ENCODE data around the gene ETFA. TPM values are rescaled to one million over a fixed set of nuclear protein-coding genes. Genes with fewer than 3 reads are reported as not detected.

ETFA gene
- total RNA-seq, 1 experiment from 2014 or later, result 84.4 TPM

DNA sequence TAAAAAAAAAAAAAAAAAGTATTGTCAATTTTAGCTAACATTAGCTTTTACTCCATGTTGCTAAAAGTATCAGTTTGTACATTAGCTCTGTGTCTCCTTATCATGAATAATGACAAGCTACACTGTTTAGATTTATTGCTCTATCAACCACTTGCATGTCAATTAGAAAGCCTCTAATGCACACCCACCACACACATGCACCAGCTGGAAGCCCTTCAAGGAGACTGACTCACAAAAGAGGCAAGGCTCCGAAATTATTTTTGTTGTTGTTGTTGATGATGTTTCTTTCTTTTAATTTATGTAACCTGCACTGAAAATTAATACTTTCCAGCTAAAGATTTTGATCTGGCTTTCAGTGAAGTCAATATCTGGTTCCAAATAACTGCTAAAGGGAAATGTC is 71.5 kb downstream of the ETFA start:
- Mint-ChIP-seq H3K36me3 (peaks cover 5% of the 10 kb centered on the region), H3K27me3 (ENCODE audit: low read depth) (no peaks in the 10 kb centered on the region), H3K4me1 (peaks cover 6% of the 10 kb centered on the region), H3K4me3 (no peak overlapping the region), H3K27ac (no peak overlapping the region), H3K9me3 (no peaks in the 10 kb centered on the region)
- ChIA-PET POLR2A (no interaction called here), CTCF (interaction anchor here (1.0 kb wide), 1 partner anchor 94 kb away, joined by 3 read pairs; no protein-coding TSS in a partner anchor)
- TF ChIP-seq ZNF512 (CRISPR knock-in tag; IDR thresholded peaks at IDR 0.05; ENCODE audit: borderline replicate concordance) (no peak), TCF7 (CRISPR knock-in tag; IDR thresholded peaks at IDR 0.05; ENCODE audit: low read depth) (no peak), JAZF1 (CRISPR knock-in tag; IDR thresholded peaks at IDR 0.05) (no peak), NFATC4 (CRISPR knock-in tag; IDR thresholded peaks at IDR 0.05) (no peak), KAT7 (CRISPR knock-in tag; IDR thresholded peaks at IDR 0.05; ENCODE audit: borderline replicate concordance) (no peak)
- TF ChIP-seq, protein P1, sequence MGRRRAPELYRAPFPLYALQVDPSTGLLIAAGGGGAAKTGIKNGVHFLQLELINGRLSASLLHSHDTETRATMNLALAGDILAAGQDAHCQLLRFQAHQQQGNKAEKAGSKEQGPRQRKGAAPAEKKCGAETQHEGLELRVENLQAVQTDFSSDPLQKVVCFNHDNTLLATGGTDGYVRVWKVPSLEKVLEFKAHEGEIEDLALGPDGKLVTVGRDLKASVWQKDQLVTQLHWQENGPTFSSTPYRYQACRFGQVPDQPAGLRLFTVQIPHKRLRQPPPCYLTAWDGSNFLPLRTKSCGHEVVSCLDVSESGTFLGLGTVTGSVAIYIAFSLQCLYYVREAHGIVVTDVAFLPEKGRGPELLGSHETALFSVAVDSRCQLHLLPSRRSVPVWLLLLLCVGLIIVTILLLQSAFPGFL (CRISPR knock-in tag; IDR thresholded peaks at IDR 0.05; ENCODE audit: borderline replicate concordance), result no peak
- DNase-seq (ENCODE audit: low spot score) (no peak), ATAC-seq (no peak)

DNA sequence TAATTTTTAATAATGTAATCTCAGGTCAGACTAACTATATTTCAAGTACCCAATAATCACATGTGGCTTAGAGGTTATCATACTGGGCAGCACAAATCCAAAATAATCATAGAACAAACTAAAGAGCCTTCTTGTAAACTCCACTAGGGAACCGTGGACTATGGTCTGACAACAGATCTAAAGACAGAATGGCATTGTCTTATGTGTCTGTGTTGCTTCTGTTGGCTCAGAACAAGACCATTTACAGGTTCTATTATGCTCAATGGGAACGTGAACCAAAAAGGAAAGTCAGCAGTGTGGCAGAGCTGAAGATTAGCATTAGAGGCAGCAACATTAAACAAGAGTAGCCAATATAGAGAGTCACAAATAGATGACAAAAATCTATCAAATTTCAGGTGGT is 74.9 kb downstream of the ETFA start:
- H3K27ac Mint-ChIP-seq, result no peak overlapping the region
- no peak for DNase-seq (ENCODE audit: low spot score)
- ATAC-seq, result no peak
- no peak for TF ChIP-seq CREM (CRISPR knock-in tag; IDR thresholded peaks at IDR 0.05)
- TF ChIP-seq FOXJ3 (CRISPR knock-in tag; IDR thresholded peaks at IDR 0.05; ENCODE audit: borderline replicate concordance), result no peak
- no peak for TF ChIP-seq GTF2I (CRISPR knock-in tag; conservative IDR thresholded peaks at IDR 0.05)
- TF ChIP-seq ERG (CRISPR knock-in tag; IDR thresholded peaks at IDR 0.05), result no peak
- no peak for TF ChIP-seq PRRX2 (CRISPR knock-in tag; IDR thresholded peaks at IDR 0.05)
- TF ChIP-seq, protein P2, sequence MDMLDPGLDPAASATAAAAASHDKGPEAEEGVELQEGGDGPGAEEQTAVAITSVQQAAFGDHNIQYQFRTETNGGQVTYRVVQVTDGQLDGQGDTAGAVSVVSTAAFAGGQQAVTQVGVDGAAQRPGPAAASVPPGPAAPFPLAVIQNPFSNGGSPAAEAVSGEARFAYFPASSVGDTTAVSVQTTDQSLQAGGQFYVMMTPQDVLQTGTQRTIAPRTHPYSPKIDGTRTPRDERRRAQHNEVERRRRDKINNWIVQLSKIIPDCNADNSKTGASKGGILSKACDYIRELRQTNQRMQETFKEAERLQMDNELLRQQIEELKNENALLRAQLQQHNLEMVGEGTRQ (CRISPR knock-in tag; IDR thresholded peaks at IDR 0.05), result no peak
- TF ChIP-seq TEAD1 (CRISPR knock-in tag; IDR thresholded peaks at IDR 0.05), result no peak
- TF ChIP-seq ETV6 (CRISPR knock-in tag; IDR thresholded peaks at IDR 0.05), result no peak
- no peak for TF ChIP-seq ARID4B (CRISPR knock-in tag; IDR thresholded peaks at IDR 0.05; ENCODE audit: borderline replicate concordance)
- no peak for TF ChIP-seq MXD4 (CRISPR knock-in tag; IDR thresholded peaks at IDR 0.05; ENCODE audit: borderline replicate concordance)
- no peak for TF ChIP-seq NFYB (CRISPR knock-in tag; conservative IDR thresholded peaks at IDR 0.05; ENCODE audit: low read depth)
- no peak for TF ChIP-seq IRF1 (CRISPR knock-in tag; IDR thresholded peaks at IDR 0.05)
- TF ChIP-seq AR (CRISPR knock-in tag; IDR thresholded peaks at IDR 0.05), result no peak
- no peaks in the 10 kb centered on the region for H3K9me3 Mint-ChIP-seq
- ChIA-PET POLR2A (no interaction called here), CTCF (interaction anchor here (1.0 to 2.5 kb wide), 2 partner anchors 17 to 97 kb away, joined by 5 to 24 read pairs; no protein-coding TSS in a partner anchor)
- no peaks in the 10 kb centered on the region for H3K36me3 Mint-ChIP-seq
- no peaks in the 10 kb centered on the region for H3K27me3 Mint-ChIP-seq (ENCODE audit: low read depth)
- H3K4me1 Mint-ChIP-seq, result peaks cover 17% of the 10 kb centered on the region
- no peak overlapping the region for H3K4me3 Mint-ChIP-seq
